ENCODE measurements around the gene DDX59. TPM values are rescaled to one million over a fixed set of nuclear protein-coding genes. Genes with fewer than 3 reads are reported as not detected.
A peak's percentile ranks its signal among the peaks of the same experiment; 100 is the strongest.

Gene DDX59
- total and polyA plus RNA-seq, 9 of the 15 experiments (the other 6 are each of a cell fraction or from before 2014, with no cell fraction given) = 8.3 to 30.4 (median 19.8) TPM

DNA sequence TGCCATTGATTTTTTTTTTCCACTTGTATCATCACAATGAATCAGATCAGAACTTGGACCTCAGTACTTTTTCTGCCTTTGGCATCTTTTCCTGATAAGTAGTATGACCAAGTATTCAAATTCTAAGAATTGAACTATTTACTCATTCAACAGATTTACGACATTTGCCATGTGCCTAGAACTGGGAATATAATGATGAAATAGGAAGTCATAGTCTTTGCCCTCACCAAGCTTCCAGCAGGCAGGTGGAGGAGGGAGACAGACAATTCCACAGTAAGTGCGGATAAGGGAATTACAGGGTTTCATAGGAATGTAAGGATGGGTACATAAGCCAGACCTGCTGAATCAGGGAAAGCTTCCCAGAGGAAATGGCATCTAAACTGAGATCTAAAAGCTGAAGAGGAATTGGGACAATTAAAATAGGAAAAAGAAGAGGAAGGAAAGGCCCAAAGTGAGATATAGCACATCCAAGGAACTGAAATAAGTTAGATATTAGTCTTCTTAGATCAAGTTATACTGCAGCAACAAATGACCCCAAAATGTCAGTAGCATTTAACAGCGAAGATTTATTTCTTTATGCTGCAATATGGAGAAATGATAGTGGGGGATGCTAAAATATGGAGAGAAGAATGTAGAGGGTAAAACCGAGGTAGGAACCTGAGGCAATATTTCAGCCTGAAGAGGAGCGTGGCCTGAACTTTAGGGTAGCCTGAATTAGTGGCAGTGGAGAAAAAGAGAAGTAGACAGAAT lies 5.3 kb upstream of the DDX59 start (continued):
- TF ChIP-seq ESRRA (IDR thresholded peaks at IDR 0.05; ENCODE audit: borderline replicate concordance, low read depth) = no peak
- TF ChIP-seq FOXA1 (IDR thresholded peaks at IDR 0.05; ENCODE audit: borderline replicate concordance) = no peak
- TF ChIP-seq ZBTB7A (IDR thresholded peaks at IDR 0.05; ENCODE audit: borderline replicate concordance, control insufficient read depth, low read depth, low read length) = no peak
- TF ChIP-seq, protein P1, sequence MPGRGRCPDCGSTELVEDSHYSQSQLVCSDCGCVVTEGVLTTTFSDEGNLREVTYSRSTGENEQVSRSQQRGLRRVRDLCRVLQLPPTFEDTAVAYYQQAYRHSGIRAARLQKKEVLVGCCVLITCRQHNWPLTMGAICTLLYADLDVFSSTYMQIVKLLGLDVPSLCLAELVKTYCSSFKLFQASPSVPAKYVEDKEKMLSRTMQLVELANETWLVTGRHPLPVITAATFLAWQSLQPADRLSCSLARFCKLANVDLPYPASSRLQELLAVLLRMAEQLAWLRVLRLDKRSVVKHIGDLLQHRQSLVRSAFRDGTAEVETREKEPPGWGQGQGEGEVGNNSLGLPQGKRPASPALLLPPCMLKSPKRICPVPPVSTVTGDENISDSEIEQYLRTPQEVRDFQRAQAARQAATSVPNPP (IDR thresholded peaks at IDR 0.05; ENCODE audit: borderline replicate concordance, insufficient read depth, insufficient read length) = no peak
- TF ChIP-seq PRPF4 (IDR thresholded peaks at IDR 0.05; ENCODE audit: insufficient read depth, low read depth, low read length, poor library complexity, severe bottlenecking) = no peak
- TF ChIP-seq, protein P2, sequence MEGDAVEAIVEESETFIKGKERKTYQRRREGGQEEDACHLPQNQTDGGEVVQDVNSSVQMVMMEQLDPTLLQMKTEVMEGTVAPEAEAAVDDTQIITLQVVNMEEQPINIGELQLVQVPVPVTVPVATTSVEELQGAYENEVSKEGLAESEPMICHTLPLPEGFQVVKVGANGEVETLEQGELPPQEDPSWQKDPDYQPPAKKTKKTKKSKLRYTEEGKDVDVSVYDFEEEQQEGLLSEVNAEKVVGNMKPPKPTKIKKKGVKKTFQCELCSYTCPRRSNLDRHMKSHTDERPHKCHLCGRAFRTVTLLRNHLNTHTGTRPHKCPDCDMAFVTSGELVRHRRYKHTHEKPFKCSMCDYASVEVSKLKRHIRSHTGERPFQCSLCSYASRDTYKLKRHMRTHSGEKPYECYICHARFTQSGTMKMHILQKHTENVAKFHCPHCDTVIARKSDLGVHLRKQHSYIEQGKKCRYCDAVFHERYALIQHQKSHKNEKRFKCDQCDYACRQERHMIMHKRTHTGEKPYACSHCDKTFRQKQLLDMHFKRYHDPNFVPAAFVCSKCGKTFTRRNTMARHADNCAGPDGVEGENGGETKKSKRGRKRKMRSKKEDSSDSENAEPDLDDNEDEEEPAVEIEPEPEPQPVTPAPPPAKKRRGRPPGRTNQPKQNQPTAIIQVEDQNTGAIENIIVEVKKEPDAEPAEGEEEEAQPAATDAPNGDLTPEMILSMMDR (IDR thresholded peaks at IDR 0.05 in 2 of 3, conservative IDR thresholded peaks at IDR 0.05 in 1 of 3; ENCODE audit: insufficient read depth in 2 of 3, low read depth in 1 of 3, low read length in 3 of 3) = no peak
- no peak for TF ChIP-seq SMC3 (conservative IDR thresholded peaks at IDR 0.05; ENCODE audit: insufficient read depth, low read depth, low read length)
- no peak for TF ChIP-seq NUFIP1 (IDR thresholded peaks at IDR 0.05; ENCODE audit: partially characterized antibody)
- no peak for TF ChIP-seq PML (IDR thresholded peaks at IDR 0.05; ENCODE audit: low read length)
- no peak for TF ChIP-seq NELFE (IDR thresholded peaks at IDR 0.05; ENCODE audit: insufficient read depth, insufficient read length)
- no peak for TF ChIP-seq SP2 (IDR thresholded peaks at IDR 0.05; ENCODE audit: extremely low read depth, low read depth, low read length, poor library complexity, severe bottlenecking)
- peak; percentile 86 for TF ChIP-seq ZNF589 (CRISPR knock-in tag; IDR thresholded peaks at IDR 0.05; ENCODE audit: low read depth)
- TF ChIP-seq, protein P3, sequence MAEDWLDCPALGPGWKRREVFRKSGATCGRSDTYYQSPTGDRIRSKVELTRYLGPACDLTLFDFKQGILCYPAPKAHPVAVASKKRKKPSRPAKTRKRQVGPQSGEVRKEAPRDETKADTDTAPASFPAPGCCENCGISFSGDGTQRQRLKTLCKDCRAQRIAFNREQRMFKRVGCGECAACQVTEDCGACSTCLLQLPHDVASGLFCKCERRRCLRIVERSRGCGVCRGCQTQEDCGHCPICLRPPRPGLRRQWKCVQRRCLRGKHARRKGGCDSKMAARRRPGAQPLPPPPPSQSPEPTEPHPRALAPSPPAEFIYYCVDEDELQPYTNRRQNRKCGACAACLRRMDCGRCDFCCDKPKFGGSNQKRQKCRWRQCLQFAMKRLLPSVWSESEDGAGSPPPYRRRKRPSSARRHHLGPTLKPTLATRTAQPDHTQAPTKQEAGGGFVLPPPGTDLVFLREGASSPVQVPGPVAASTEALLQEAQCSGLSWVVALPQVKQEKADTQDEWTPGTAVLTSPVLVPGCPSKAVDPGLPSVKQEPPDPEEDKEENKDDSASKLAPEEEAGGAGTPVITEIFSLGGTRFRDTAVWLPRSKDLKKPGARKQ (CRISPR knock-in tag; IDR thresholded peaks at IDR 0.05) = no peak; the same call in 1 of the 2 replicates
- no peak for TF ChIP-seq PTBP1 (IDR thresholded peaks at IDR 0.05; ENCODE audit: low read depth, low read length)
- TF ChIP-seq, protein P4, sequence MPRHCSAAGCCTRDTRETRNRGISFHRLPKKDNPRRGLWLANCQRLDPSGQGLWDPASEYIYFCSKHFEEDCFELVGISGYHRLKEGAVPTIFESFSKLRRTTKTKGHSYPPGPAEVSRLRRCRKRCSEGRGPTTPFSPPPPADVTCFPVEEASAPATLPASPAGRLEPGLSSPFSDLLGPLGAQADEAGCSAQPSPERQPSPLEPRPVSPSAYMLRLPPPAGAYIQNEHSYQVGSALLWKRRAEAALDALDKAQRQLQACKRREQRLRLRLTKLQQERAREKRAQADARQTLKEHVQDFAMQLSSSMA (CRISPR knock-in tag; IDR thresholded peaks at IDR 0.05) = no peak
- peak; percentile 45 for TF ChIP-seq GABPA (tag; conservative IDR thresholded peaks at IDR 0.05; ENCODE audit: low read depth)
- TF ChIP-seq ZBTB1 (CRISPR knock-in tag; IDR thresholded peaks at IDR 0.05; ENCODE audit: borderline replicate concordance, low read depth) = no peak
- no peak for TF ChIP-seq NFXL1 (CRISPR knock-in tag; IDR thresholded peaks at IDR 0.05)
- TF ChIP-seq GATAD2B (IDR thresholded peaks at IDR 0.05; ENCODE audit: borderline replicate concordance) = no peak
- TF ChIP-seq RHOXF2B (CRISPR knock-in tag; conservative IDR thresholded peaks at IDR 0.05) = no peak
- no peak for TF ChIP-seq KAT7 (CRISPR knock-in tag; IDR thresholded peaks at IDR 0.05; ENCODE audit: borderline replicate concordance)
- peak; percentile 56; the same call in 1 of the 2 replicates for TF ChIP-seq KLF6 (CRISPR knock-in tag; IDR thresholded peaks at IDR 0.05; ENCODE audit: borderline replicate concordance)
- TF ChIP-seq SUPT5H (IDR thresholded peaks at IDR 0.05) = no peak

Data from K562 (cell line).